Measurements from ENCODE around the gene LRATD1.

The LRATD1 gene
- 0 to 3.5 (median 0.07) reads per million in 9 experiments for total RNA-seq

DNA sequence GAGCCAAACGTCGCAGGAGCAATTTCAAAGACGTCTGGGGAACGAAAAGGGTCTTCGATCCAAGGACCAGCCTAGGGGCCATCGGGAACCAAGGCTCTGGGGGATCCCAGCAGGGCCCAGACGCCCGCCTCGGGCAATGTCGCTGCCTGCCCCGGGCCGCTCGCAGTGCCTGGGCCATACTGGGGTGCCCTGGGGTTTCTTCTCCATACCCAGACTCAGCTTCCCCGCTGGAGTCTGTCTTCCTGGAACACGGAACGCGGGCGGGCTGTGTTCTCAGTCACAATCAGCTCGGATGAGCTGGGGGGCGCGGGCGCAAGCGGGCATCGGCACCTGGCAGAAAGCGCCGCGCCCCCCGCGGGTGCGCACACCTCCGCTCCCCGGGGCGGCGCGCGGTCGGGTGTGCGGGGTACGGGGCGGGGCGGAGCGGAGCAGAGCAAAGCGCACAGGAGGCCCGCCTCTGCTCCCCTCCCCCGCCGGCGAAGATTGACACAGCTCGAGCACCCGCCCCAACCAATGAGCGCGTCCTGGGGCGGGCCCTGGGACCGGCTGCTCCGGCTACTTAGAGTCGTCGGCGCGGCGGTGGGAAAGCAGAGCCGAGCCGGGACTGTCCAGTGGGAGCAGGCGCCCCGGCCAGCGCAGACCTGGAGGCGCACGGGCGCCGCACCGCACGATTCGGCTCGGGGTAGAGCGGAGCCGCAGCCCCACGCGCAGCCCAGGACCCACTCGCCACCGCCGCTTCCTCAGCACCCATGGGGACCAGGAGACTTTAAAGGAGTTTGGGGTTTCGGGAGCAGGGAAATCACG lies at the start of gene LRATD1:
Gene LRATD1 (plus strand): TSS at position 585 of the 804 bp plus-strand sequence. CDS start 1,263 bp downstream, outside the sequence.
- DNase-seq, result no peak
- no peak within 1 kb of the TSS for H3K27ac Mint-ChIP-seq
- peaks cover 11 to 60% of the 10 kb centered on the region in 2 donors for H3K27me3 Mint-ChIP-seq
- no peak for ATAC-seq (replicated peaks)
- peaks cover 5 to 8% of the 10 kb centered on the region in 2 donors for H3K9me3 Mint-ChIP-seq
- H3K36me3 Mint-ChIP-seq (ENCODE audit: insufficient read depth), result no peaks in the 10 kb centered on the region
- peaks cover 0 to 3% of the 10 kb centered on the region in 2 donors for H3K4me1 Mint-ChIP-seq (ENCODE audit: low read depth in 2 of 2)
- H3K4me3 Mint-ChIP-seq, result no peak within 1 kb of the TSS

DNA sequence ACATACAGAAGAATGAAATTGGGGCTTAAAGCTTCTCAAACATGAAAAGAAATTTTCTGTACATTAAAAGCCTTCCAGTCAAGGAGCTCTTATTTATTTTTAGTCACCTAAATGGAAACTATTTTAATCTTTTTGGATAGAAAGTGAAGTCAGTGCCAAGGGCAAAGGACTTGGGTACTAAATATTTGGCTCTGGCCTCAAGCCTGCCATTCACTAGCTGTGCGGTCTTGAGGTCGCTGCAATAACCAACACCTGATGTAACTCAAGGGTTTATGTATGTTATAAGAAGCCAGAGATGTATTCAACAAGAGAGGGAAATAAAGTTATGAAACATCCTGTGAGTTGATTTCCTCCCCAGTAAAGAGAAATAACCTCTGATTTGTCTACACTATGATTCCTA lies 49.5 kb upstream of the LRATD1 start:
- Mint-ChIP-seq H3K4me1 (ENCODE audit: low read depth in 2 of 2) (no peaks in the 10 kb centered on the region), H3K36me3 (ENCODE audit: insufficient read depth) (no peaks in the 10 kb centered on the region), H3K27ac (no peak overlapping the region), H3K4me3 (no peak overlapping the region), H3K9me3 (peaks cover 4% of the 10 kb centered on the region in 2 donors), H3K27me3 (no peaks in the 10 kb centered on the region)
- ATAC-seq (replicated peaks) (no peak), DNase-seq (no peak)

- no peaks in the 10 kb centered on the region for H3K27me3 Mint-ChIP-seq
- DNase-seq (no peak), ATAC-seq (replicated peaks) (no peak)
- no peaks in the 10 kb centered on the region for H3K4me1 Mint-ChIP-seq (ENCODE audit: low read depth in 2 of 2)
- no peak overlapping the region for H3K4me3 Mint-ChIP-seq
- H3K9me3 Mint-ChIP-seq, result peaks cover 4 to 12% of the 10 kb centered on the region in 2 donors
- no peak overlapping the region for H3K27ac Mint-ChIP-seq
- H3K36me3 Mint-ChIP-seq (ENCODE audit: insufficient read depth), result no peaks in the 10 kb centered on the region
These were observed 48.7 kb upstream of the LRATD1 start for GRCh38 chr2:14583802-14584201.

GRCh38 chr2:14587119-14587518 lies 45.4 kb upstream of the LRATD1 start:
- Mint-ChIP-seq H3K27ac (no peak overlapping the region), H3K9me3 (peaks cover 2 to 13% of the 10 kb centered on the region in 2 donors)

GRCh38 chr2:14601156-14601770 lies 31.3 kb upstream of the LRATD1 start:
- peaks cover 0 to 6% of the 10 kb centered on the region in 2 donors for H3K9me3 Mint-ChIP-seq
- DNase-seq (no peak), ATAC-seq (replicated peaks) (no peak)
- no peaks in the 10 kb centered on the region for H3K4me1 Mint-ChIP-seq (ENCODE audit: low read depth in 2 of 2)
- H3K27ac Mint-ChIP-seq, result no peak overlapping the region
- H3K4me3 Mint-ChIP-seq, result no peak overlapping the region
- no peaks in the 10 kb centered on the region for H3K36me3 Mint-ChIP-seq (ENCODE audit: insufficient read depth)
- H3K27me3 Mint-ChIP-seq, result no peaks in the 10 kb centered on the region

More at GRCh38 chr2:14587119-14587518, 45.4 kb upstream of the LRATD1 start:
- no peaks in the 10 kb centered on the region for H3K4me1 Mint-ChIP-seq (ENCODE audit: low read depth in 2 of 2)
- DNase-seq (no peak), ATAC-seq (replicated peaks) (no peak)
- no peaks in the 10 kb centered on the region for H3K27me3 Mint-ChIP-seq
- no peaks in the 10 kb centered on the region for H3K36me3 Mint-ChIP-seq (ENCODE audit: insufficient read depth)
- no peak overlapping the region for H3K4me3 Mint-ChIP-seq

- no peak for DNase-seq
- no peak overlapping the region for H3K4me3 Mint-ChIP-seq
- H3K27ac Mint-ChIP-seq, result no peak overlapping the region
These were observed 30.2 kb upstream of the LRATD1 start for GRCh38 chr2:14602309-14602708.

DNA sequence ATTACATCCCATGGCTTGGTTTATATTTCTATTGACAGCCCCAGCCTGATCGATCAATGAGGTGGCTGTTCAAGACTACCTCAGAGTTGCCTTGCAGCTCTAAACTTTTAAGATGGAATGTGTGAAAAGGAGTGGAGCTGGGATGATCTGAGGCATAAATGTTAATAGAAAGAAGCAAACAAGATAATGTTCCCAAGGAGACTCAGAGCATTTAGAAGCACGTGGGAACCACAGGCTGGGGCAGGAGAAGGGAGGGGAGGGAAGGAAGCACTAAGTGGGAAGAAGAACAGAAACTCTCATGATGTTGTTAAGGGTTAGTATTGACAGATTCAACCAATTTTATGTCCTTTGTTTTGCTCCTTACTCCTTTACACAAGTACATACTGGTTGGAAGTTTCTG lies 28.8 kb upstream of the LRATD1 start:
- Mint-ChIP-seq H3K27me3 (no peaks in the 10 kb centered on the region), H3K36me3 (ENCODE audit: insufficient read depth) (no peaks in the 10 kb centered on the region), H3K9me3 (peaks cover 0 to 5% of the 10 kb centered on the region in 2 donors), H3K27ac (no peak overlapping the region), H3K4me3 (no peak overlapping the region), H3K4me1 (ENCODE audit: low read depth in 2 of 2) (no peaks in the 10 kb centered on the region)
- ATAC-seq (replicated peaks) (no peak), DNase-seq (no peak)

More at GRCh38 chr2:14602309-14602708, 30.2 kb upstream of the LRATD1 start:
- no peaks in the 10 kb centered on the region for H3K36me3 Mint-ChIP-seq (ENCODE audit: insufficient read depth)
- H3K4me1 Mint-ChIP-seq (ENCODE audit: low read depth in 2 of 2), result no peaks in the 10 kb centered on the region
- no peak for ATAC-seq (replicated peaks)
- no peaks in the 10 kb centered on the region for H3K27me3 Mint-ChIP-seq
- H3K9me3 Mint-ChIP-seq, result peaks cover 0 to 6% of the 10 kb centered on the region in 2 donors

- Mint-ChIP-seq H3K4me3 (no peak overlapping the region), H3K27me3 (no peaks in the 10 kb centered on the region), H3K36me3 (ENCODE audit: insufficient read depth) (no peaks in the 10 kb centered on the region), H3K9me3 (peaks cover 0 to 1% of the 10 kb centered on the region in 2 donors), H3K27ac (no peak overlapping the region), H3K4me1 (ENCODE audit: low read depth in 2 of 2) (no peaks in the 10 kb centered on the region)
- ATAC-seq (replicated peaks), result no peak
- no peak for DNase-seq
These were observed 24.3 kb upstream of the LRATD1 start for GRCh38 chr2:14608245-14608644.

DNA sequence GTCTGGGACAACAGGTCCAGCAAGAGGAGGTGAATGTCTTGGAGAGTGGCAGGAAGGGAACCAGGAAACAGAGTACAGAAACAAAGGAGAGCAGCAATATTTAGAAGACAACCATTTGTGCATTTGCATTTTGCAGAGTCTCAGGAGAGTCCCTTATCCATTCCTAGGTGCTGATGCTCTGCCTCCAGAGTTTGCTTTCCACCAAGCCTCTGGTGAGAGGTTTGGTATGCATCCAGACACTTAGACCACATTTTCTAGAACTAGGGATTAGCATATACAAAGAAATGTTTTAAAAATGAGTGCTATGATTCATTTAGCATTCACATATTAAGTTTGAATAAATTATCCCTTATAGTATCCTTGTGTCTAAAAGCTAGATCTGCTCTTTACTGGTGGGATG lies 18.5 kb upstream of the LRATD1 start:
- no peak overlapping the region for H3K27ac Mint-ChIP-seq
- H3K27me3 Mint-ChIP-seq, result no peaks in the 10 kb centered on the region
- no peaks in the 10 kb centered on the region for H3K36me3 Mint-ChIP-seq (ENCODE audit: insufficient read depth)
- DNase-seq, result no peak
- peaks cover 0 to under 1% of the 10 kb centered on the region in 2 donors for H3K9me3 Mint-ChIP-seq
- no peak overlapping the region for H3K4me3 Mint-ChIP-seq
- H3K4me1 Mint-ChIP-seq (ENCODE audit: low read depth in 2 of 2), result no peaks in the 10 kb centered on the region
- ATAC-seq (replicated peaks), result no peak

DNA sequence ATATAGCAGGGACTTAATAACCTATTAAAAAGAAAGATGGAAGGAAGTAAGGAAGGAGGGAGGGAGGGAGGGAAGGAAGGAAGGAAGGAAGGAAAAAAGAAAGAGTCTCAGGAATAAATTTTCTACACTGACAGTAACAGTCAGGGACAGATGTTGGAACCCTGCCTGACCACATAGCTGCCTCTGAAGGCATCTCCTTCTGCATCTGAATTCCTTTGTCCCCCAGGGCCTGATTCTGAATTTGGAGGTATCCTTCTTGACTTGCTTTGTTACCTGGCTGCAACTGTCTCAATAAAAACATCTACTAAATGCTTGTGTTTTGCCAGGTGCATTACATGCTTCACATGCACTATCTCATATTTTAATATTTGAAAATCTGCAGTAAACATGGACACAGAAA lies 17.4 kb upstream of the LRATD1 start:
- Mint-ChIP-seq H3K27me3 (no peaks in the 10 kb centered on the region), H3K36me3 (ENCODE audit: insufficient read depth) (no peaks in the 10 kb centered on the region), H3K4me3 (no peak overlapping the region), H3K9me3 (peaks cover 0 to 8% of the 10 kb centered on the region in 2 donors), H3K27ac (no peak overlapping the region), H3K4me1 (ENCODE audit: low read depth in 2 of 2) (no peaks in the 10 kb centered on the region)
- DNase-seq (no peak), ATAC-seq (replicated peaks) (no peak)

- Mint-ChIP-seq H3K36me3 (ENCODE audit: insufficient read depth) (no peaks in the 10 kb centered on the region), H3K4me3 (no peak overlapping the region), H3K9me3 (peaks cover 0 to 8% of the 10 kb centered on the region in 2 donors), H3K27ac (no peak overlapping the region), H3K27me3 (no peaks in the 10 kb centered on the region), H3K4me1 (ENCODE audit: low read depth in 2 of 2) (no peaks in the 10 kb centered on the region)
- DNase-seq, result no peak
- no peak for ATAC-seq (replicated peaks)
These were observed 16.8 kb upstream of the LRATD1 start for GRCh38 chr2:14615760-14616159.

- Mint-ChIP-seq H3K9me3 (peaks cover 0 to 8% of the 10 kb centered on the region in 2 donors), H3K27ac (no peak overlapping the region), H3K36me3 (ENCODE audit: insufficient read depth) (no peaks in the 10 kb centered on the region), H3K27me3 (no peaks in the 10 kb centered on the region), H3K4me3 (no peak overlapping the region), H3K4me1 (ENCODE audit: low read depth in 2 of 2) (no peaks in the 10 kb centered on the region)
- ATAC-seq (replicated peaks) (no peak), DNase-seq (no peak)
These were observed 16.2 kb upstream of the LRATD1 start for GRCh38 chr2:14616342-14616741.

DNA sequence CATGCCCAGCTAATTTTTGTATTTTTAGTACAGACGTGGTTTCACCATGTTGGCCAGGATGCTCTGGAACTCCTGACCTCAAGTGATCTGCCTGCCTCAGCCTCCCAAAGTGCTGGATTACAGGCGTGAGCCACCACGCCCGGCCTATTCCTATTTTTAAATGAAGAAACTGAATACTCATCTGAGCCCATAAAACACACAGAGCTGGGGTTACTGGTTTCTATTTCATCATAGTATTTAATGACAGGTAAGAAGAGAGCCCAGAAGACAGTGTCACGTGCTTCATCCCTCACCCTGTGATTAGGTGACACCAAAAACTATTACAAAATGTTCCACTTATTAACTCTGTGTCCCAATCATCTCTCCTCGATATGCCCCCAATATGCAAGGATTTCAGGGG lies 15.6 kb upstream of the LRATD1 start:
- H3K27ac Mint-ChIP-seq, result no peak overlapping the region
- ATAC-seq (replicated peaks) (no peak), DNase-seq (no peak)
- H3K27me3 Mint-ChIP-seq, result no peaks in the 10 kb centered on the region
- H3K4me1 Mint-ChIP-seq (ENCODE audit: low read depth in 2 of 2), result no peaks in the 10 kb centered on the region
- no peaks in the 10 kb centered on the region for H3K36me3 Mint-ChIP-seq (ENCODE audit: insufficient read depth)
- peaks cover 0 to 8% of the 10 kb centered on the region in 2 donors for H3K9me3 Mint-ChIP-seq
- H3K4me3 Mint-ChIP-seq, result no peak overlapping the region

GRCh38 chr2:14619441-14619840 lies 13.1 kb upstream of the LRATD1 start:
- no peak for DNase-seq
- Mint-ChIP-seq H3K27me3 (no peaks in the 10 kb centered on the region), H3K36me3 (ENCODE audit: insufficient read depth) (no peaks in the 10 kb centered on the region), H3K4me1 (ENCODE audit: low read depth in 2 of 2) (no peaks in the 10 kb centered on the region), H3K9me3 (peaks cover 1 to 8% of the 10 kb centered on the region in 2 donors), H3K4me3 (no peak overlapping the region), H3K27ac (no peak overlapping the region)
- no peak for ATAC-seq (replicated peaks)

All from effector memory CD8-positive, alpha-beta T cell (primary cell).